Measurements from ENCODE around the gene NDUFA11.

NDUFA11 gene

DNA sequence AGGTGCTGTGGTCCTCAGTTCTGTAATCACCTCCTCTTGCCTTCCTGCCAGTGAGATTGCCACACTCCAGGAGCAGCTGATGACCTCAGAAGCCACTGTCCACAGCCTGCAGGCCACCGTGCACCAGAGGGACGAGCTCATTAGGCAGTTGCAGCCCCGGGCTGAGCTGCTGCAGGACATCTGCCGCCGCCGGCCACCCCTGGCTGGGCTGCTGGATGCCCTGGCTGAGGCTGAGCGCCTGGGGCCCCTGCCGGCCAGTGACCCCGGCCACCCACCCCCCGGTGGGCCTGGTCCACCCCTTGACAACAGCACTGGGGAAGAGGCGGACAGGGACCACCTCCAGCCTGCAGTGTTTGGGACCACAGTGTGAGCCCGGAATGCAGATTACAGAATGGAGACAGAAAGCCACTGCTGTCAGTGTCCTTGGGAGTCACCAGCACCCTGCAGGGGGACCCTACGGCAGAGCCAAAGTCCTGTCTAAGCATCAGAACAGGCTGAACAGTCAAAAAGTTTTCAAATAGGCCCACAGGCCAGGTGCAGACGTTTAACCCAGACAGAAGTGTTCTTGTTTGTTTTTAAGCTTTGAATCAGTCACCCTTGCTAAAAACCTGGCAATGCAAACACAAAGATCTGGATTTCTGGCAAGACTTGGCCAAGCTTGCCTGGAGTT, 5.3 kb upstream of the NDUFA11 start:
- no peaks in the 10 kb centered on the region for H3K9me3 ChIP-seq (ENCODE audit: control insufficient read depth in 2 of 2, low read length in 2 of 2)
- H3K27me3 ChIP-seq (ENCODE audit: control insufficient read depth in 1 of 2, insufficient read depth in 2 of 2, low read length in 2 of 2): no peaks in the 10 kb centered on the region
- H3K9ac ChIP-seq (ENCODE audit: low read length in 2 of 2): no peak overlapping the region
- H3K4me1 ChIP-seq (ENCODE audit: control insufficient read depth, insufficient read depth, low read length): peaks cover 24% of the 10 kb centered on the region
- peaks cover 3 to 10% of the 10 kb centered on the region in 2 donors for H3K36me3 ChIP-seq (ENCODE audit: control insufficient read depth in 2 of 2, insufficient read depth in 2 of 2, low read length in 2 of 2)
- no peak overlapping the region for H3K4me3 ChIP-seq (ENCODE audit: low read length in 2 of 2)
- H3K27ac ChIP-seq (ENCODE audit: low read length): no peak overlapping the region

DNA sequence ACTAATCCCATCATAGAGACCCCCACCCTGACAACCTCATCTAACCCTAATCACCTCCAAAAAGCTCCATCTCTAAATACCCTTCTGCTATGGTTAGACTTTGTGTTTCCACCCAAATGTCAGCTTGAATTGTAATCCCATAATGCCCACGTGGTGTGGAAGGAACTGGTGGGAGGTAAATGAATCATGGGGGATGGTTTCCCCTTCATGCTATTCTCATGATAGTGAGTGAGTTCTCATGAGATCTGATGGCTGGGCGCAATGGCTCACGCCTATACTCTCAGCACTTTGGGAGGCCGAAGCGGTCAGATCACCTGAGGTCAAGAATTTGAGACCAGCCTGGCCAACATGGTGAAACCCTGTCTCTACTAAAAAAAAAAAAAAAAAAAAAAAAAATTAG, 3.7 kb upstream of the NDUFA11 start:
- Histone ChIP-seq H3K4me3 (ENCODE audit: low read length in 2 of 2) (no peak overlapping the region), H3K4me1 (ENCODE audit: control insufficient read depth, insufficient read depth, low read length) (peaks cover 36% of the 10 kb centered on the region), H3K9ac (ENCODE audit: low read length in 2 of 2) (no peak overlapping the region), H3K27me3 (ENCODE audit: control insufficient read depth in 1 of 2, insufficient read depth in 2 of 2, low read length in 2 of 2) (no peaks in the 10 kb centered on the region), H3K27ac (ENCODE audit: low read length) (no peak overlapping the region), H3K9me3 (ENCODE audit: control insufficient read depth in 2 of 2, low read length in 2 of 2) (no peaks in the 10 kb centered on the region), H3K36me3 (ENCODE audit: control insufficient read depth in 2 of 2, insufficient read depth in 2 of 2, low read length in 2 of 2) (peaks cover 3 to 8% of the 10 kb centered on the region in 2 donors)

- no peaks in the 10 kb centered on the region for H3K9me3 ChIP-seq (ENCODE audit: control insufficient read depth in 2 of 2, low read length in 2 of 2)
- peak overlapping the region; percentile 88 to 98 for H3K4me3 ChIP-seq (ENCODE audit: low read length in 2 of 2)
- H3K4me1 ChIP-seq (ENCODE audit: control insufficient read depth, insufficient read depth, low read length): peaks cover 41% of the 10 kb centered on the region
- peaks cover 8 to 15% of the 10 kb centered on the region in 2 donors for H3K36me3 ChIP-seq (ENCODE audit: control insufficient read depth in 2 of 2, insufficient read depth in 2 of 2, low read length in 2 of 2)
- peak overlapping the region; percentile 80 to 88 for H3K9ac ChIP-seq (ENCODE audit: low read length in 2 of 2)
- H3K27me3 ChIP-seq (ENCODE audit: control insufficient read depth in 1 of 2, insufficient read depth in 2 of 2, low read length in 2 of 2): no peaks in the 10 kb centered on the region
- H3K27ac ChIP-seq (ENCODE audit: low read length): peak overlapping the region; percentile 62
Measured at GRCh38 chr19:5905114-5905778, 1.7 kb upstream of the NDUFA11 start.

DNA sequence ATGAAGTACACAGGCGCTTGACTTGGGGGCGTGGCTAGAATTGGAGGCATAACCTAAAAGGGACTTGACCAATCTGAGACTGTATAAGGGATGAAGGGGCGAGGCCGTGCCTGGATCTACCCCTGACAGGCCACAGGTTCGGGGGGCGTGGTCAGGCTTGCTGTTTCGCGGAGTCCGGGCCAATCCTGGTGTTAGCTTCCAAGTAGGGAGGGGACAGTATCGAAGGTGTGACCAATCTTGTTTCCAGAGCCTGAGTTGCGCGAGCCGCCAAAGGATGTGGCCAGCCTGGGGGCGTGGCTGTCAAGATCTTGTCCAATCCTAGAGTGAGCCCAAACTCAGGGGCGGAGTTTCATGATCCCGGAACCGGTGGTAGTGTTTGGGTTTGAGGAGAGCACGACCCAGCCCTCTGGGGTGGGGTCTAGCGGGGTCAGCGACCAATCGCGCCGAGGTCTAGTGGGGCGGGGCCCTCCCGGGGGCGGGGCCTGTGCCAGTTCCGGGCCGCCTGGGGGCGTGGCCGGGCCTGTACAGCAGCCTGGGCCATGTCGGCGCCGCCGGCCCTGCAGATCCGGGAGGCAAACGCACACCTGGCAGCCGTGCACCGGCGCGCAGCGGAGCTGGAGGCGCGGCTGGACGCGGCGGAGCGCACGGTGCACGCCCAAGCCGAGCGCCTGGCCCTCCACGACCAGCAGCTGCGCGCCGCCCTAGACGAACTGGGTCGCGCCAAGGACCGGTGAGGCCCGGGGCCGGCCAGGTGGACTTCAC, 943 bp upstream of the NDUFA11 start, which contains the start of gene VMAC:
Gene VMAC (plus strand): TSS at position 521 of the 762 bp plus-strand sequence. CDS start 19 bp downstream, at position 540.
- H3K27ac ChIP-seq (ENCODE audit: low read length): peak within 1 kb of the TSS; percentile 96
- H3K9me3 ChIP-seq (ENCODE audit: control insufficient read depth in 2 of 2, low read length in 2 of 2): no peaks in the 10 kb centered on the region
- peaks cover 10 to 13% of the 10 kb centered on the region in 2 donors for H3K36me3 ChIP-seq (ENCODE audit: control insufficient read depth in 2 of 2, insufficient read depth in 2 of 2, low read length in 2 of 2)
- H3K9ac ChIP-seq (ENCODE audit: low read length in 2 of 2): peak within 1 kb of the TSS; percentile 98 to 100
- H3K27me3 ChIP-seq (ENCODE audit: control insufficient read depth in 1 of 2, insufficient read depth in 2 of 2, low read length in 2 of 2): no peaks in the 10 kb centered on the region
- peaks cover 41% of the 10 kb centered on the region for H3K4me1 ChIP-seq (ENCODE audit: control insufficient read depth, insufficient read depth, low read length)
- peak within 1 kb of the TSS; percentile 98 for H3K4me3 ChIP-seq (ENCODE audit: low read length in 2 of 2)

DNA sequence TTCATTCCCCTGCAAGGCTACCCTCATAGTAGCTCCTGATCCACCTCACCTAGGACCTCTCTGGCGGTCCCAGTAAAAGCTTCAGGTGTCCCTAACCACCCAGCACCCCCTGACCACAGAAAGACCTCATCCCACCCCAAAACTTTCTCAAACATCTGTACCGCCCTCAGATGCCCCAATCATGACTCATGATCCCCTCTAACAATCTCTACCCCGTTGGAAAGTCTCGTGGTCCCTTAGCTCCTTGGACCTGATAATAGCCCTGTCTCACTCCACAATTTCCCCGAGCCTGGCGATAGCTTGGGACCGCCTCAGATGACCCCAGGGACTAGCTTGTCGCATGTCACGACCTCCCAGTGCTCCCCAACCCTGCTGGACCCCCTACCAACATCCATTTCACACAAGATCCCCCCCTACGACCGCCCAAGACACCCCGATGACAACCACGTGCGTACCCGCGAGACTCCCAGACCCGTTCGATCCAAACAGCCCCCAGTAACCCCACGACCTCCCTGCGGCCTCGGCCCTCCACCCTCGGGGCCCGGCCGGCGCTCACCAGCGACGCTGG, 450 bp downstream of the NDUFA11 start:
- Histone ChIP-seq H3K4me1 (ENCODE audit: control insufficient read depth, insufficient read depth, low read length) (peaks cover 41% of the 10 kb centered on the region), H3K36me3 (ENCODE audit: control insufficient read depth in 2 of 2, insufficient read depth in 2 of 2, low read length in 2 of 2) (peaks cover 6 to 9% of the 10 kb centered on the region in 2 donors)

GRCh38 chr19:5900976-5901375, 2.6 kb downstream of the NDUFA11 start:
- Histone ChIP-seq H3K9me3 (ENCODE audit: control insufficient read depth in 2 of 2, low read length in 2 of 2) (no peaks in the 10 kb centered on the region), H3K27ac (ENCODE audit: low read length) (no peak overlapping the region), H3K9ac (ENCODE audit: low read length in 2 of 2) (no peak overlapping the region), H3K4me3 (ENCODE audit: low read length in 2 of 2) (no peak overlapping the region), H3K4me1 (ENCODE audit: control insufficient read depth, insufficient read depth, low read length) (peaks cover 35% of the 10 kb centered on the region), H3K36me3 (ENCODE audit: control insufficient read depth in 2 of 2, insufficient read depth in 2 of 2, low read length in 2 of 2) (peaks cover 9 to 10% of the 10 kb centered on the region in 2 donors), H3K27me3 (ENCODE audit: control insufficient read depth in 1 of 2, insufficient read depth in 2 of 2, low read length in 2 of 2) (no peaks in the 10 kb centered on the region)

More for the DNA sequence above, 450 bp downstream of the NDUFA11 start:
- Histone ChIP-seq H3K4me3 (ENCODE audit: low read length in 2 of 2) (peak overlapping the region; percentile 98), H3K9ac (ENCODE audit: low read length in 2 of 2) (peak overlapping the region; percentile 98 to 100), H3K27ac (ENCODE audit: low read length) (peak overlapping the region; percentile 96), H3K9me3 (ENCODE audit: control insufficient read depth in 2 of 2, low read length in 2 of 2) (no peaks in the 10 kb centered on the region), H3K27me3 (ENCODE audit: control insufficient read depth in 1 of 2, insufficient read depth in 2 of 2, low read length in 2 of 2) (no peaks in the 10 kb centered on the region)

DNA sequence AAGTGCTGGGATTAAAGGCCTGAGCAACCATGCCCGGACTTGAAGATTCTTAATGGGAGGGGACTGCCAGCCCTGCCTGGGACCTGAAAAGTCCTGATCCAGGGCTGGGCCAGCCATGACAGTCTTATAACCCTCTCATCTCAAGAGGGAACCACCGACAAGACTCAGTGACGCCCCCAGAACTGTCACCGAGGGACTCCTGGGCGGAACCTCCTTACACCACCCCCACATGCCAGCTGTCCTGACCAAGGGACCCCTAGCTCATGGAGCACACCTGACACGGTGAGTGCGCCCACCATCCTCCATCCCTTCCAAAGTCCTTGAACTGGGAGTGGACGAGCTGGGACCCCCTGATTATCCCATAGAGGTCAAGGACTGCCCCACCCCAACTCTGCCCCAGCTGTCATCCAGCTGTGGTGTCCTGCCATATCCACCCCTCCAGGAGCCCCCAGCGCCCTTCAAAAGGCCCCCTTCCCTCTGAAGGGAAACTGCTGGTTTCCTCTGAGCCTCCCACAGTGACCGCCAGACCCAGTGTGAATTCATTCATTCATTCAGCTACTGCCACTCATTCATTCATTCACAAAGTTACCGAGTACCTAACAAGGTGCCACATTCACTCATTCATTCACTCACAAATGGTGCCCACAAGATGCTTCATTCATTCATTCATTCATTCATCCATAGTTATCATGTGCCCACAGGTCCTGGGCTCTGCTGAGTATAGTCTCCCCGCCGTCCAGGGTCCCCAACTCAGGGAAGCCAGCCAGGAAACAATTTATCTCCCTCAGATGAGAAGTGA, 3.7 kb downstream of the NDUFA11 start:
- peaks cover 26% of the 10 kb centered on the region for H3K4me1 ChIP-seq (ENCODE audit: control insufficient read depth, insufficient read depth, low read length)
- peaks cover 15 to 18% of the 10 kb centered on the region in 2 donors for H3K36me3 ChIP-seq (ENCODE audit: control insufficient read depth in 2 of 2, insufficient read depth in 2 of 2, low read length in 2 of 2)
- H3K9me3 ChIP-seq (ENCODE audit: control insufficient read depth in 2 of 2, low read length in 2 of 2): no peaks in the 10 kb centered on the region
- H3K27ac ChIP-seq (ENCODE audit: low read length): no peak overlapping the region
- no peaks in the 10 kb centered on the region for H3K27me3 ChIP-seq (ENCODE audit: control insufficient read depth in 1 of 2, insufficient read depth in 2 of 2, low read length in 2 of 2)
- no peak overlapping the region for H3K4me3 ChIP-seq (ENCODE audit: low read length in 2 of 2)
- no peak overlapping the region for H3K9ac ChIP-seq (ENCODE audit: low read length in 2 of 2)

DNA sequence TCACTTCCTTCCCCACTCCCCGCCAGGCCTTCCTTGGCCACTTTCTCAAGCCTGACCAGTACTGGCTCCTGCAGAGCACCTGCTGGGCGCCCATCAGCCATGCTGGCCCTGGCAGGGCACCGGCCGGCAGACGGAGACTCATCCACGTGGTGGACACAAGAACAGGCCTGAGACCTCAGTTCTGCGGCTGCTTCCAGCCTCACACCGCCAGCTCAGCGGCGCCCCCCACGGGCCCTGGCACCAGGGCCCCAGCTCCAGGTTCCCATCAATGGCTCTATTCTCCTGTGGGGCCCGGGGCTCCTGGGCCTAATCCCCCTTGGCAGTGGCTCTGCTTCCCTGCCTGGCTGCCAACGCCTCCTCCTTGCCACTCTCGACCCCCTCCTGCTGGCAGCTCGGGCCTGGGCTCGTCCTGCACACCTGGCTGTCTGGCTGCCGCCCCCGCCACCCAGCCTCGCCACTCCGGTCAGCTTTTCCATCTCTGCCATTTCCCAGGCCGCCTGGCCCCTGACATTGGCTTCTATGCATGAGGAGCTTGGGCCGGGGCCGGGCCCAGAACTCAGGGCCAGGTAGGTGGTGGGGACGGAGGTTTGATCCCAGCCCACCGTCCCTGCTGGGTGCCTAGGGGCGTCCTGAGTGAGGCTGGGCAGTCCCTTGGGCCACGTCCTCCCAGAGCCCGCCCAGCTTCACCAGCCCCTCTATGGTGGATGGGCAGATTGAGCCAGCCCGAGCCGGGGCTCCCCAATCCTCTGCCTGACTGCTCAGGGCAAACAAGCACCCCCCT, 6.2 kb downstream of the NDUFA11 start:
- no peaks in the 10 kb centered on the region for H3K27me3 ChIP-seq (ENCODE audit: control insufficient read depth in 1 of 2, insufficient read depth in 2 of 2, low read length in 2 of 2)
- H3K9ac ChIP-seq (ENCODE audit: low read length in 2 of 2): no peak overlapping the region
- peaks cover 15 to 21% of the 10 kb centered on the region in 2 donors for H3K36me3 ChIP-seq (ENCODE audit: control insufficient read depth in 2 of 2, insufficient read depth in 2 of 2, low read length in 2 of 2)
- H3K9me3 ChIP-seq (ENCODE audit: control insufficient read depth in 2 of 2, low read length in 2 of 2): no peaks in the 10 kb centered on the region
- no peak overlapping the region for H3K4me3 ChIP-seq (ENCODE audit: low read length in 2 of 2)
- no peak overlapping the region for H3K27ac ChIP-seq (ENCODE audit: low read length)
- peaks cover 8% of the 10 kb centered on the region for H3K4me1 ChIP-seq (ENCODE audit: control insufficient read depth, insufficient read depth, low read length)

DNA sequence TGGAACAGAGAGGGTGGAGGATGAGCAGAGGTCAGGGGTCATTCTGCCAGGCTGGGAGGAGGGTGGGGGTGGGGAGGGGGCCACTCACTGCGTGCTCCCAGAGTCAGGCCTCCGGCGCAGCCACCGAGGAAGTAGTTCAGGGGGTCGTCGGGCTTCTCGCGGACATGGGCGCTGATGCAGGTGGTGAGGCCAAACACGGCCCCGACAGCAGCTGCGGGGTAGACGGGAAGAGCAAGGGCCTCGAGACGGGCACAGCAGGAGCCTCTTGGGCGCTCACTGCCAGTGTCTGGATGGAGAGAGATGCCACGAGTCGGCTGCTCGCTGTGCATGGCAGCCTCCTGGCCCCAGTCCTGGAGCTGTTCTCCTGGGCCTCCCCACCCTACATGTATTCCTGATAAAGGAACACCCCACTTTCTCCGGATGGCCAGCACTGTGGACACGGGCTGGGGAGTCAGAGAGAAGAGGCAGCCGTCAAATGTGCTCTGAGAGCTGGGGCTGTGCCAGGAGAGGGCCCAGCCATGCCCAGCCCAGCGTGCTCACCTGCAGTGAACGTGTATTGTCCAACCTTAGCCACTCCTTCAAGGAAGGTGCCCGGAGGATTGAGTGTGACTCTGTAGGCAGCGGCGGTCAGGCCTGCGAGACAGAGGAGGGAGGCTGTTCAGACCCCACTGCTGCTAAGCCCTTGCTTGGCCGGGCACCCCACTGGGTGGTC, 7.1 kb downstream of the NDUFA11 start:
- no peak overlapping the region for H3K27ac ChIP-seq (ENCODE audit: low read length)
- H3K4me1 ChIP-seq (ENCODE audit: control insufficient read depth, insufficient read depth, low read length): peaks cover 12% of the 10 kb centered on the region
- no peaks in the 10 kb centered on the region for H3K27me3 ChIP-seq (ENCODE audit: control insufficient read depth in 1 of 2, insufficient read depth in 2 of 2, low read length in 2 of 2)
- H3K9me3 ChIP-seq (ENCODE audit: control insufficient read depth in 2 of 2, low read length in 2 of 2): no peaks in the 10 kb centered on the region
- no peak overlapping the region for H3K4me3 ChIP-seq (ENCODE audit: low read length in 2 of 2)
- H3K36me3 ChIP-seq (ENCODE audit: control insufficient read depth in 2 of 2, insufficient read depth in 2 of 2, low read length in 2 of 2): peaks cover 15 to 21% of the 10 kb centered on the region in 2 donors
- H3K9ac ChIP-seq (ENCODE audit: low read length in 2 of 2): no peak overlapping the region

Measured in stomach smooth muscle (tissue), 2 donors.